Measurements from ENCODE around the gene RNF17.
"Not testable (repeated sequence)": the region's sequence is repeated elsewhere in the genome, so short reads cannot be mapped to it uniquely, and the experiment has no call there.

RNF17 gene

DNA sequence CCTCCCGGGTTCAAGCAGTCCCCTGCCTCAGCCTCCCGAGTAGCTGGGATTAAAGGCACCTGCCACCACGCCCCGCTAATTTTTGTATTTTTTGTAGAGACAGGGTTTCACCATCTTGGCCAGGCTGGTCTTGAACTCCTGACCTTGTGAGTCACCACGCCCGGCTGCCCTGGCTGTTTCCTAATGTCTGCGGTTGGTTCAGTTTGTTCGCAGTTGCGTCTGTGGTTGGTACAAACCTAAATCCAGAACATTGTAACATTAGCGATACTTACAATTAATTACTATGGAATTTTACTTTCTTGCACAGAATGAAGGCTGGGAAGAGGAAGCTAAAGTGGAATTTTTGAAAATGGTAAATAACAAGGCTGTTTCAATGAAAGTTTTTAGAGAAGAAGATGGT, 38.1 kb downstream of the RNF17 start:
- no peak overlapping the region for H3K27ac ChIP-seq (ENCODE audit: low read depth, low read length)
- H3K9me3 ChIP-seq (ENCODE audit: control insufficient read depth in 1 of 2, low read length in 2 of 2), result no peaks in the 10 kb centered on the region
- no peaks in the 10 kb centered on the region for H3K4me1 ChIP-seq (ENCODE audit: control insufficient read depth in 1 of 2, insufficient read depth in 2 of 2, low read length in 2 of 2)
- no peak overlapping the region for H3K9ac ChIP-seq (ENCODE audit: low read depth in 1 of 2, low read length in 2 of 2)
- H3K27me3 ChIP-seq (ENCODE audit: control insufficient read depth in 1 of 2, insufficient read depth in 2 of 2, low read length in 2 of 2), result no peaks in the 10 kb centered on the region
- H3K4me3 ChIP-seq (ENCODE audit: low read depth in 1 of 2, low read length in 2 of 2), result no peak overlapping the region
- H3K36me3 ChIP-seq (ENCODE audit: control insufficient read depth in 1 of 2, insufficient read depth in 2 of 2, low read length in 2 of 2), result no peaks in the 10 kb centered on the region

DNA sequence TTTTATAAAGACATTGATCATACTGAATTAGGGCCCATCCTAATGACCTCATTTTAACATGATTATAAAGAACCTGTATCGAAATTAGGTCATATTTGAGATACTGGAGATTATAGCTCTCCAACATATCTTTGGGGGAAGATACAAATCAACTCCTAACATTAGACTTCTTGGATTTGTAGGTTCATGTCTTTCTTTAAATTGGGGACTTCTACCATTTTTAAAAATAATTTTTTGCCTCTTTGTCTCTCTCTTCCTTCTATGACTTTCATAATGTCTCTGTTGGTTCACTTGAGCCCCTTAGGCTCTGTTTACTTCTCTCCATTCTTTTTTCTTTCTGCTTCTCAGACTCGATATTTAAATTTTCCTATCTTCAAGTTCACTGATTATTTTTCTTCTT, 57.2 kb downstream of the RNF17 start:
- no peak overlapping the region for H3K4me3 ChIP-seq (ENCODE audit: low read depth in 1 of 2, low read length in 2 of 2)
- peaks cover 0 to 4% of the 10 kb centered on the region in 2 donors for H3K9me3 ChIP-seq (ENCODE audit: control insufficient read depth in 1 of 2, low read length in 2 of 2)
- no peaks in the 10 kb centered on the region for H3K27me3 ChIP-seq (ENCODE audit: control insufficient read depth in 1 of 2, insufficient read depth in 2 of 2, low read length in 2 of 2)
- H3K9ac ChIP-seq (ENCODE audit: low read depth in 1 of 2, low read length in 2 of 2), result no peak overlapping the region
- H3K36me3 ChIP-seq (ENCODE audit: control insufficient read depth in 1 of 2, insufficient read depth in 2 of 2, low read length in 2 of 2), result no peaks in the 10 kb centered on the region
- no peaks in the 10 kb centered on the region for H3K4me1 ChIP-seq (ENCODE audit: control insufficient read depth in 1 of 2, insufficient read depth in 2 of 2, low read length in 2 of 2)
- H3K27ac ChIP-seq (ENCODE audit: low read depth, low read length), result no peak overlapping the region

DNA sequence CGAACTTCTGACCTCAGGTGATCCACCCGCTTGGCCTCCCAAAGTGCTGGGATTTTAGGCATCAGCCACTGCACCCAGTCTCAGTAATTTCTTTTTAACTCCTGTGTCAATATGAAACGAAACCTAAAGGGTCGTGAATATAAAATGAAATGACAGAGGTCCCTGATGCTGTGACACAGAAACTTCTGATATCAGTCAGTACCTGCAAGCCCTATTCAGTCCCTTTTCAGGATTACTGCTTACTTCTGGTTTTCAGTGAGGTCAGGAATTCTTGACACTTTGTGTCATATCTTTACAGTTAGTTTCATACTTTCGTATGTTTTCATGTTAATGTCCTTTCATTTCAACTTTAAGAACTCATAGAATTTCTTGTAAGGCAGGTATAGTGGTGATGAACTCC, 58.7 kb downstream of the RNF17 start:
- Histone ChIP-seq H3K27me3 (ENCODE audit: control insufficient read depth in 1 of 2, insufficient read depth in 2 of 2, low read length in 2 of 2) (no peaks in the 10 kb centered on the region), H3K27ac (ENCODE audit: low read depth, low read length) (no peak overlapping the region), H3K4me1 (ENCODE audit: control insufficient read depth in 1 of 2, insufficient read depth in 2 of 2, low read length in 2 of 2) (no peaks in the 10 kb centered on the region), H3K4me3 (ENCODE audit: low read depth in 1 of 2, low read length in 2 of 2) (no peak overlapping the region), H3K9ac (ENCODE audit: low read depth in 1 of 2, low read length in 2 of 2) (no peak overlapping the region), H3K9me3 (ENCODE audit: control insufficient read depth in 1 of 2, low read length in 2 of 2) (peaks cover 0 to 4% of the 10 kb centered on the region in 2 donors), H3K36me3 (ENCODE audit: control insufficient read depth in 1 of 2, insufficient read depth in 2 of 2, low read length in 2 of 2) (no peaks in the 10 kb centered on the region)

DNA sequence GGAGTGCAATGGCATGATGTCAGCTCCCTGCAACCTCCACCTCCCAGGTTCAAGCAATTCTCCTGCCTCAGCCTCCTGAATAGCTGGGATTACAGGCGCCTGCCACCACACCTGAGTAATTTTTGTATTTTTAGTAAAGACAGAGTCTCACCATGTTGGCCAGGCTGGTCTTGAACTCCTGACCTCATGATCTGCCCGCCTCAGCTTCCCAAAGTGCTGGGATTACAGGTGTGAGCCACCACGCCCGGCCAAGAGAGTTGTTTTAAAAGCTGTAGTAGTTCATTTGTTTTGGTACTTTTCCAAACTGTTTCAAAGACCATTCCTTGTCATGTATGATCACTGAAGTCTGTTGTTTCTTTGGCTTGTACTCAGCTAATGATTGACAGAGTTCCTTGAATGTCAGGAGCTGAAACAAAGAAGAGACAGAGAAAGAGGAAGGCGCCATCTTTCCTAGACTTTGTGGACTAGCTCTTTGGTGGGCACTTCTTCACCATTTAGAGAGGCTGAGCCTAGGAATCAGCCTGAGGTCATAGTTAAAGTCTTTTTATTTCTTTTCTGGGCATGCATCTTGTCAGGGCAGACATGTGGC, 59.2 kb downstream of the RNF17 start:
- not testable (repeated sequence) for H3K27ac ChIP-seq (ENCODE audit: low read depth, low read length); H3K9ac ChIP-seq (ENCODE audit: low read depth in 1 of 2, low read length in 2 of 2); H3K27me3 ChIP-seq (ENCODE audit: control insufficient read depth in 1 of 2, insufficient read depth in 2 of 2, low read length in 2 of 2); H3K36me3 ChIP-seq (ENCODE audit: control insufficient read depth in 1 of 2, insufficient read depth in 2 of 2, low read length in 2 of 2); H3K4me3 ChIP-seq (ENCODE audit: low read depth in 1 of 2, low read length in 2 of 2); H3K9me3 ChIP-seq (ENCODE audit: control insufficient read depth in 1 of 2, low read length in 2 of 2); H3K4me1 ChIP-seq (ENCODE audit: control insufficient read depth in 1 of 2, insufficient read depth in 2 of 2, low read length in 2 of 2)

DNA sequence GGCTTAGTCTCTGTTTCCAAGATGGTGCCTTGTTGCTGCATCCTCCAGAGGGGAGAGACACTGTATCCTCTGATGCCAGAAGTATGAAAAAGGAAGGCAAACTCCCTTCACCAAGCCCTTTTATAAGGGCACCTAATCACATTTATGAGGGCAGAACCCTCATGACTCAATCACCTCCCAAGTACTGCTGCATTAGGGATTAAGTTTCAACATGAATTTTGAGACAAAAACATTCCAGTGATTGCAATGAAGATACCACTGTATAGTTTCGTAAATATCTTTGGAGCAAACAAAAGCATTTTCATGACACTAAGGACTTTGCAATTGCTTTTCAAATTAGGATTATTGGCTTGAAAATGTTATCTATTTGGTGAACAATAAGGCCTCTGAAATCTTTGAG, 63.8 kb downstream of the RNF17 start:
- Histone ChIP-seq H3K4me1 (ENCODE audit: control insufficient read depth in 1 of 2, insufficient read depth in 2 of 2, low read length in 2 of 2) (no peaks in the 10 kb centered on the region), H3K27me3 (ENCODE audit: control insufficient read depth in 1 of 2, insufficient read depth in 2 of 2, low read length in 2 of 2) (no peaks in the 10 kb centered on the region), H3K4me3 (ENCODE audit: low read depth in 1 of 2, low read length in 2 of 2) (no peak overlapping the region), H3K36me3 (ENCODE audit: control insufficient read depth in 1 of 2, insufficient read depth in 2 of 2, low read length in 2 of 2) (no peaks in the 10 kb centered on the region), H3K9me3 (ENCODE audit: control insufficient read depth in 1 of 2, low read length in 2 of 2) (no peaks in the 10 kb centered on the region), H3K9ac (ENCODE audit: low read depth in 1 of 2, low read length in 2 of 2) (no peak overlapping the region), H3K27ac (ENCODE audit: low read depth, low read length) (no peak overlapping the region)

DNA sequence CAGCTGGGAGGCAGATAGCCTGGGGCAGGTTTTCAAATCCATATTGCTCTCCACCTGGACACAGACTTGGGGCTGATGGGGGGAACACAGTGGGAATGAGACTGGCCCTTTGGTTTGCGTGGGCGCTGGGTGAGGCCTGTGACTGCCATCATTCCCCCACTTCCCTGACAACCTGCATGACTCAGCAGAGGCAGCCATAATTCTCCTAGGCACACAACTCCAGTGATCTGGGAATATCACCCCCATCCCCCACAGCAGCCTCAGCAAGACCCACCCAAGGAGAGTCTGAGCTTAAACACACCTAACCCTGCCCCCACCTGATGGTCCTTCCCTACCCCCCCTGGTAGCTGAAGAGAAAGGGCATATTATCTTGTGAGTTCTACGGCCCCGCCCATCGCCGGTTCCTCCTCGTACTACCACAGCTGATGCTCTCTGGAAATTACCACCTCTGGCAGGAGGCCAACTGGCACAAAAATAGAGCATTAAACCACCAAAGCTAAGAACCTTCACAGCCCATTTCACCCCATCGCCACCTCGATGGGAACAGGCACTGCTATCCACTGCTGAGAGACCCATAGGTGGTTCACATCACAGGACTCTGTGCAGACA, 71.0 kb downstream of the RNF17 start:
- H3K9me3 ChIP-seq (ENCODE audit: control insufficient read depth in 1 of 2, low read length in 2 of 2), result no peaks in the 10 kb centered on the region
- H3K9ac ChIP-seq (ENCODE audit: low read depth in 1 of 2, low read length in 2 of 2), result no peak overlapping the region
- H3K27ac ChIP-seq (ENCODE audit: low read depth, low read length), result no peak overlapping the region
- no peaks in the 10 kb centered on the region for H3K27me3 ChIP-seq (ENCODE audit: control insufficient read depth in 1 of 2, insufficient read depth in 2 of 2, low read length in 2 of 2)
- H3K36me3 ChIP-seq (ENCODE audit: control insufficient read depth in 1 of 2, insufficient read depth in 2 of 2, low read length in 2 of 2), result no peaks in the 10 kb centered on the region
- no peak overlapping the region for H3K4me3 ChIP-seq (ENCODE audit: low read depth in 1 of 2, low read length in 2 of 2)
- H3K4me1 ChIP-seq (ENCODE audit: control insufficient read depth in 1 of 2, insufficient read depth in 2 of 2, low read length in 2 of 2), result no peaks in the 10 kb centered on the region

DNA sequence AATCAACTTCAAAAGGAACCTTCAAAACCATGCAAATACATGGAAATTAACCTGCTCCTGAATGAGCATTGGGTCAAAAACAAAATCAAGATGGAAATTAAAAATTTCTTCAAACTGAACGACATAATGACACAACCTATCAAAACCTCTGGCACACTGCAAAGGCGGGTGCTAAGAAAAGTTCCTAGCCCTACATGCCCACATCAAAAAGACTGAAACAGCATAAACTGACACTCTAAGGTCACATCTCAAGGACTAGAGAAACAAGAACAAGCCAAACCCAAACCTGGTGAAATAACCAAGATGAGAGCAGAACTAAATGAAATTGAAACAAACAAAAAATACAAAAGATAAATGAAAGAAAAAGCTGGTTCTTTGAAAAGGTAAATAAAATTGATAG, 73.6 kb downstream of the RNF17 start:
- H3K36me3 ChIP-seq (ENCODE audit: control insufficient read depth in 1 of 2, insufficient read depth in 2 of 2, low read length in 2 of 2); H3K27me3 ChIP-seq (ENCODE audit: control insufficient read depth in 1 of 2, insufficient read depth in 2 of 2, low read length in 2 of 2); H3K4me1 ChIP-seq (ENCODE audit: control insufficient read depth in 1 of 2, insufficient read depth in 2 of 2, low read length in 2 of 2); H3K9me3 ChIP-seq (ENCODE audit: control insufficient read depth in 1 of 2, low read length in 2 of 2); H3K27ac ChIP-seq (ENCODE audit: low read depth, low read length); H3K9ac ChIP-seq (ENCODE audit: low read depth in 1 of 2, low read length in 2 of 2); H3K4me3 ChIP-seq (ENCODE audit: low read depth in 1 of 2, low read length in 2 of 2): not testable (repeated sequence)

DNA sequence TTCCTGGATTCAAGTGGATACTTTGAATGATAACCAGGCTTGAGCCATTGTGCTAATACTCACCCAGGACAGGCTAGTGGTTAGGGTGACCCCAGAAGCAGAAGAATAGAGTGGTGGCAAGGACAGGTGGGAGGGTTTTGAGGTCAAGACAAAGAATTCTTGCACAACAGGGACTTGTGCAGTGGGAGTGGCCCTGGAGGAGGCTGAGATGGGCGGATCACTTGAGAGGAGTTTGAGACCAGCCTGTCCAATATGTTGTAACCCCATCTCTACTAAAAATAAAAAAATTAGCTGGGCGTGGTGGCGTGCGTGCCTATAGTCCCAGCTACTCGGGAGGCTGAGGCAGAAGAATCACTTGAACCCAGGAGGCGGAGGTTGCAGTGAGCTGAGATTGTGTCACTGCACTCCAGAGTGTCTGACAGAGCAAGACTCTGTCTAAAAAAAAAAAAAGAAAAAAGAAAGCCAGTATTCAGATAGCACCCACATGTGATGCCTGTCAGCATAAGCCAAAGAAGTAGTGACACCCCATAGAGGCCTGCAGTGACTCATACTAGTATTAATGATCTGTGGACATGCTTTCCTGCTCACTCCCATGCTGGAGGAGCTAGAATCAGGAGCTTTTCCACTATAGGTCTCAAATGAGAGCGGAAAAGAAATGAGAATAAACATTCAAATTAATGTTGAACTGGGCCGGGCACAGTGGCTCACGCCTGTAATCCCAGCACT, 78.7 kb downstream of the RNF17 start:
- Histone ChIP-seq H3K4me3 (ENCODE audit: low read depth in 1 of 2, low read length in 2 of 2) (no peak overlapping the region), H3K9ac (ENCODE audit: low read depth in 1 of 2, low read length in 2 of 2) (no peak overlapping the region), H3K36me3 (ENCODE audit: control insufficient read depth in 1 of 2, insufficient read depth in 2 of 2, low read length in 2 of 2) (no peaks in the 10 kb centered on the region), H3K27me3 (ENCODE audit: control insufficient read depth in 1 of 2, insufficient read depth in 2 of 2, low read length in 2 of 2) (no peaks in the 10 kb centered on the region), H3K4me1 (ENCODE audit: control insufficient read depth in 1 of 2, insufficient read depth in 2 of 2, low read length in 2 of 2) (no peaks in the 10 kb centered on the region), H3K9me3 (ENCODE audit: control insufficient read depth in 1 of 2, low read length in 2 of 2) (no peaks in the 10 kb centered on the region), H3K27ac (ENCODE audit: low read depth, low read length) (no peak overlapping the region)

DNA sequence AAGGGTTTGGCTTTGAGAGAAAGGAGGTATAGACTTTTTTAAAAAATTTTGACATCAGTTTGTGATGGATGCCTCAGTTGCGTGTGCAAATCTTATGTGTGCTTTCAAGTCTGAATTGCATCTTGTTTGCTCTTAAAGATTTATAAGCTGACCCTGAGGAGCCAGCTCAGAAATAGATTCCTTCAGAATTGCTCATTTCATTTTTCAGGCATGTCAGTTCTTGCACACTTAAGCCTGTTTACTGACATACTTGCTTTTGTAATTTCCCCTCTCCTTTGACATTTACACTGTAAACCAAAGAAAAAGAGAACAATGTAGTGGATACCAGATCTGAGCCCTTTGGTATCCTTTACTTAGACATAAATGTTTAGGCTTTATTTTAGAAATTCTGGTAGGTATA, 87.6 kb downstream of the RNF17 start:
- no peak overlapping the region for H3K4me3 ChIP-seq (ENCODE audit: low read depth in 1 of 2, low read length in 2 of 2)
- no peak overlapping the region for H3K27ac ChIP-seq (ENCODE audit: low read depth, low read length)
- no peaks in the 10 kb centered on the region for H3K27me3 ChIP-seq (ENCODE audit: control insufficient read depth in 1 of 2, insufficient read depth in 2 of 2, low read length in 2 of 2)
- no peaks in the 10 kb centered on the region for H3K9me3 ChIP-seq (ENCODE audit: control insufficient read depth in 1 of 2, low read length in 2 of 2)
- no peaks in the 10 kb centered on the region for H3K36me3 ChIP-seq (ENCODE audit: control insufficient read depth in 1 of 2, insufficient read depth in 2 of 2, low read length in 2 of 2)
- H3K9ac ChIP-seq (ENCODE audit: low read depth in 1 of 2, low read length in 2 of 2), result no peak overlapping the region
- no peaks in the 10 kb centered on the region for H3K4me1 ChIP-seq (ENCODE audit: control insufficient read depth in 1 of 2, insufficient read depth in 2 of 2, low read length in 2 of 2)

DNA sequence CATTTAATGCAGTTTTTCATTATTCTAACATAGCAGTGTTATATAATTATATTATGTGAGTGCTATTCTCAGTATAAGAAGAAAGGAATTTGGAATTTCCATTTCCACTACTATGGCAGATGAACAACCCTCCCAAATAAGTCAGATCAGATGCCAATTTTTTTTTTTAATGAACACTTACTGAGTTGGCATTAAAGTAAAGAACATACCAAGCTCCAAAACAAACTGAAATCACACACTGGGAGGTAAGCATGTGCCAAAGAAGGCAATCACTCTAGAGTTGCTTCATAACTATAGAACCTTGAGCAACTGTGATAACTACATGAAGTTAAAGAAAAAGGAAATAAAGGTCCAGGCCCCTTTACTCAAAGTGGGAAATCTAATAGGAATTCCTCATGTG, 90.3 kb downstream of the RNF17 start:
- no peak overlapping the region for H3K27ac ChIP-seq (ENCODE audit: low read depth, low read length)
- H3K36me3 ChIP-seq (ENCODE audit: control insufficient read depth in 1 of 2, insufficient read depth in 2 of 2, low read length in 2 of 2), result no peaks in the 10 kb centered on the region

More for the DNA sequence above, 90.3 kb downstream of the RNF17 start:
- Histone ChIP-seq H3K4me3 (ENCODE audit: low read depth in 1 of 2, low read length in 2 of 2) (no peak overlapping the region), H3K9me3 (ENCODE audit: control insufficient read depth in 1 of 2, low read length in 2 of 2) (no peaks in the 10 kb centered on the region), H3K4me1 (ENCODE audit: control insufficient read depth in 1 of 2, insufficient read depth in 2 of 2, low read length in 2 of 2) (no peaks in the 10 kb centered on the region), H3K27me3 (ENCODE audit: control insufficient read depth in 1 of 2, insufficient read depth in 2 of 2, low read length in 2 of 2) (no peaks in the 10 kb centered on the region), H3K9ac (ENCODE audit: low read depth in 1 of 2, low read length in 2 of 2) (no peak overlapping the region)
